OCI-LY7 (cell line): ENCODE results near the gene CIT.

Experiments used
- EZH2phosphoT487 ChIP-seq: fragments of 200-600 bp; sonication (generic); IDR thresholded peaks from 2 replicates; pipeline ENCODE4 v1.6.1; 2018; ENCODE audit warnings: low read depth, borderline replicate concordance, mild to moderate bottlenecking, mixed run types, antibody characterized with exemption, low read length, moderate library complexity, mixed read lengths
- TF ChIP-seq, protein P1 (sequence below): fragments of 200-600 bp; sonication (generic); conservative IDR thresholded peaks from 2 replicates; pipeline ENCODE4 v1.5.1; 2014; ENCODE audit warnings: mild to moderate bottlenecking, antibody characterized with exemption, low read length, moderate library complexity, mixed read lengths

DNA sequence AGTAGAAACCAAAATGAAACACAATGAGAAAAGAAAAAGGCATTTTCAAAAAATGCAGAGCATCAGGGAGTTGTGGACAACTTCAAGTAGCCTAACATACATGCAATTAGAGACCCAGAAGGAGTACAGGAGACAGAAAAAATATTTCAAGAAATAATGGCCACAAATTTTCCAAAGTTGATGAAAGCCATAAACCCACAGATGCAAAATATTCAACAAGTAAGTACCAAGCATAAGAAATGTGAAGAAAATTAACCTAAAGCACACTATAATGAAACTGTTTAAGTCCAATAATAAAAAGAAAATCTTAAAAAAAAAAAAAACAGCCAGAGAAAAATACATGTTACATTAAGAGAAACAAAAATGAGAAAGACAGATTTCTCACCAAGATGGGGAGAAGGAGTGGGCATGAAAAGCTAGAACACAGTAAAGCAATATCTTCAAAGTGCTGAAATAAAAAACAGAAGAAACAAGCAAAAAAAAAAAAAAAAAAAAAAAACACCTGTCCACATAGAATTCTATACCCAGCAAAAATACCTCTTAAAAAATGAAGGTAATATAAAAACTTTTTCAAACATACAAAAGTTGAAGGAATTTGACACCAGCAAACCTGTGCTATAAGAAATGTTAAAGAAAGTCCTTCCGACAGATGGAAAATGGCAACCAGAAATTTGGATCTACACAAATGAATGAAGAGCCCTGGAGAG is 132.1 kb downstream of the CIT start:
- TF ChIP-seq, protein P1, sequence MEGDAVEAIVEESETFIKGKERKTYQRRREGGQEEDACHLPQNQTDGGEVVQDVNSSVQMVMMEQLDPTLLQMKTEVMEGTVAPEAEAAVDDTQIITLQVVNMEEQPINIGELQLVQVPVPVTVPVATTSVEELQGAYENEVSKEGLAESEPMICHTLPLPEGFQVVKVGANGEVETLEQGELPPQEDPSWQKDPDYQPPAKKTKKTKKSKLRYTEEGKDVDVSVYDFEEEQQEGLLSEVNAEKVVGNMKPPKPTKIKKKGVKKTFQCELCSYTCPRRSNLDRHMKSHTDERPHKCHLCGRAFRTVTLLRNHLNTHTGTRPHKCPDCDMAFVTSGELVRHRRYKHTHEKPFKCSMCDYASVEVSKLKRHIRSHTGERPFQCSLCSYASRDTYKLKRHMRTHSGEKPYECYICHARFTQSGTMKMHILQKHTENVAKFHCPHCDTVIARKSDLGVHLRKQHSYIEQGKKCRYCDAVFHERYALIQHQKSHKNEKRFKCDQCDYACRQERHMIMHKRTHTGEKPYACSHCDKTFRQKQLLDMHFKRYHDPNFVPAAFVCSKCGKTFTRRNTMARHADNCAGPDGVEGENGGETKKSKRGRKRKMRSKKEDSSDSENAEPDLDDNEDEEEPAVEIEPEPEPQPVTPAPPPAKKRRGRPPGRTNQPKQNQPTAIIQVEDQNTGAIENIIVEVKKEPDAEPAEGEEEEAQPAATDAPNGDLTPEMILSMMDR, result no peak
- TF ChIP-seq EZH2phosphoT487, result no peak
